ENCODE data around the gene RGS11.

The RGS11 gene

DNA sequence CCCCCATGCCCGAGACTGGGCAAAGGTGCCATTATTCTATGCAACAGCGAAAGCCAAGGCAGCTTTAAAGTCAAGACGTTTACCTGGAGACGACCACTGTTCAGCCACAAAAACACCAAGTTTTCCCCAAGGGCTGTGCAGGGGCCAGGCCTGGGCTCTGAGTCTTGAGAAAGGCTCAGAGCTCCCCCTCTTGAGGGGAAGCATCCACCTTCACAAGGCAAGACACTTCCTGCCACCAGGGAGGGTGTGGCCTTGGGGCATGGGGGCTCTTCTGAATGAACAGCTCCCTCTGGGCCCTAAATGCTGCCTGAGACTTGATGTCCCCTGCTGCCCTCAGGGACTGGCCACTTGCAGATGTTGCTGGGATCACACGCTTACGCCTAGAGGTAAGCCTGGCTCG lies 33.7 kb upstream of the RGS11 start:
- Histone ChIP-seq H3K4me3 (ENCODE audit: low read length) (no peak overlapping the region), H3K4me1 (ENCODE audit: control insufficient read depth, insufficient read depth, low read length) (no peaks in the 10 kb centered on the region), H3K9ac (ENCODE audit: low read length) (no peak overlapping the region), H3K27me3 (ENCODE audit: control insufficient read depth, insufficient read depth, low read length) (no peaks in the 10 kb centered on the region), H3K36me3 (ENCODE audit: control insufficient read depth, insufficient read depth, low read length) (peaks cover 20% of the 10 kb centered on the region), H3K9me3 (ENCODE audit: control insufficient read depth, low read length) (no peaks in the 10 kb centered on the region)

DNA sequence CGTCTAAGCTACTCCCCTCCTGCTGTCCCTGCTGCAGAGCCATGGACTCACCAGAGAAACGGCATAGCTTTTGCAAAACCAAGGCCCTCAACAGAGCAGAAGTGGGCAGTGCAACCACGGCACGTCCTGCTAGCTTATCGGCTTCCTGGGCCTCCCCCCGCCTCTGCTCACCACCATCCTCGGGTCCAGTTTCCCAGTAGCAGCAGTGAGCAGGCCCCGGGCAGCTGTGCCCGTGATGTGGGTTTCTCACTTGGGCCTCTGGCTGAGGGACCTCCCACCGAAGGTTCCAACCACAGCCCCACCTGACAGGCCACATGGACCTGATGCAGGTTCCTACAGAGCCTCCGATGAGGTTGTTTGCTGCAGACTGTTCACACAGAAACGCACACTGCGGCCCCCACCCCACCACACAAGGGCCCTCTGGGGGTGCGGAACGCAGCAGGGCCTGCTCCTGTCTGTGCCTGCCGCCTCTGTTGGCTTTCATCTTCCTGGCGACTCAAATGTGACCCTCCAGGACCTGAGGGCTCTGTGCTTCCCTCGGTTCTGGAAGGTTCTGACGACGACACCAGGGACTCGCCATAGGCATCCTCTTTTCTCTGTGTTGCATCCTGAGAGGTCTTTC lies 32.1 kb upstream of the RGS11 start:
- H3K27me3 ChIP-seq (ENCODE audit: control insufficient read depth, insufficient read depth, low read length) = no peaks in the 10 kb centered on the region
- no peak overlapping the region for H3K4me3 ChIP-seq (ENCODE audit: low read length)
- no peak overlapping the region for H3K9ac ChIP-seq (ENCODE audit: low read length)
- H3K36me3 ChIP-seq (ENCODE audit: control insufficient read depth, insufficient read depth, low read length) = peaks cover 7% of the 10 kb centered on the region
- no peaks in the 10 kb centered on the region for H3K9me3 ChIP-seq (ENCODE audit: control insufficient read depth, low read length)
- no peaks in the 10 kb centered on the region for H3K4me1 ChIP-seq (ENCODE audit: control insufficient read depth, insufficient read depth, low read length)

DNA sequence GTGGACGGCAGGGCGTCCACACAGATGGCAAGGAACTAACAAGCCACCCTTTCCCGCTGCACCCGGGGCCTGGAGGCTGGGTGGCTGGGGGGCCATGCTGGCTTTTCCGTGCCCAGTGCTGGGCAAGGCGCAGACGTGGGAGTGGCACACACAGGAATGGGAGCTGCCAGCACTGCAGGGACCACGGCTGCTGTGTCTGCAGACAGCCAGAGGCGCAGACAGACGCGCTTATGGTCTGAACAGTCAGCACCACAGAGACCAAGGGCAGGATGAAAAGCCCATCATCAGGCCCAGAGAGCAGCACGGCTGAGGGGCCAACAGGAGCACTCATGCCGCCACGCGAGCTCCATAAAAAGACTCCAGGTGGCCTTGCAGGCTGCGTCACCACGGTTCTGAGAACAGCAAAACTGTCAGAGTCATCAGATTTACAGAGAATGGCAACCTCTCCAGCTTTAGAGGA lies 31.2 kb upstream of the RGS11 start:
- Histone ChIP-seq H3K36me3 (ENCODE audit: control insufficient read depth, insufficient read depth, low read length) (peaks cover 5% of the 10 kb centered on the region), H3K9ac (ENCODE audit: low read length) (no peak overlapping the region)

DNA sequence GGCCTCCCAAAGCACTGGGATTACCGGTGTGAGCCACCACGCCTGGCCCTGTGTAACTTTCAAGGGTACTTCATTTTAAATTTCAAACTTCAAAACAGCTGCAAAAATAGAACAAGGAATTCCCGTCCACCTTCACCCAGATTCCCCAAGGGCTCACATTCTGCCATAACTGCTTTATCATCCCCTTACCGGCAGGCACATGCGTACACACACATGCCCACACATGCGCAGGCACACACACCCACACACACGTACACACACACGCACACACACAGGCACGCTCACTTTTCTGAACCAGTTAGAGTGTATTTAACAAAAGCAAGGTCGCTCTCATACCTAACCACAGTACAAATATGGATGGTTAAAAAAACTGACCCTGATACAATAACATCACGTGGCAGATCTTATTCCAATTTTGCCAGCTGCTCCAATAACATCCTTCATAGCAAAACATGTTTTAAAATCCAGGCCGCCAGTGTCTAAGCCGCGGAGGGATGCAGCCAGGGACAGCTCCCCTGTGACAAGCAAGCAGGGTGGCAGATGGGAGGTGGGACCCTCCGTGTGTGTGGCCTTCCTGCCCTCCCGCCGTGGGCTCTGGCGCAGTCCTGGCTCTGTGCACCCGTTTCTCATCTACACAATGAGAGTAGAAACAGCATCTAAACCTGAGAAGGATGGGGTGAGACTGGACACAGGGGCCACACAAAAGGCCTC lies 30.3 kb upstream of the RGS11 start:
- no peaks in the 10 kb centered on the region for H3K4me1 ChIP-seq (ENCODE audit: control insufficient read depth, insufficient read depth, low read length)
- no peak overlapping the region for H3K4me3 ChIP-seq (ENCODE audit: low read length)
- peaks cover 5% of the 10 kb centered on the region for H3K36me3 ChIP-seq (ENCODE audit: control insufficient read depth, insufficient read depth, low read length)
- H3K9me3 ChIP-seq (ENCODE audit: control insufficient read depth, low read length) = no peaks in the 10 kb centered on the region
- no peak overlapping the region for H3K9ac ChIP-seq (ENCODE audit: low read length)
- H3K27me3 ChIP-seq (ENCODE audit: control insufficient read depth, insufficient read depth, low read length) = no peaks in the 10 kb centered on the region

More for the DNA sequence above, 31.2 kb upstream of the RGS11 start:
- H3K9me3 ChIP-seq (ENCODE audit: control insufficient read depth, low read length) = no peaks in the 10 kb centered on the region
- H3K4me1 ChIP-seq (ENCODE audit: control insufficient read depth, insufficient read depth, low read length) = no peaks in the 10 kb centered on the region
- no peak overlapping the region for H3K4me3 ChIP-seq (ENCODE audit: low read length)
- H3K27me3 ChIP-seq (ENCODE audit: control insufficient read depth, insufficient read depth, low read length) = no peaks in the 10 kb centered on the region

DNA sequence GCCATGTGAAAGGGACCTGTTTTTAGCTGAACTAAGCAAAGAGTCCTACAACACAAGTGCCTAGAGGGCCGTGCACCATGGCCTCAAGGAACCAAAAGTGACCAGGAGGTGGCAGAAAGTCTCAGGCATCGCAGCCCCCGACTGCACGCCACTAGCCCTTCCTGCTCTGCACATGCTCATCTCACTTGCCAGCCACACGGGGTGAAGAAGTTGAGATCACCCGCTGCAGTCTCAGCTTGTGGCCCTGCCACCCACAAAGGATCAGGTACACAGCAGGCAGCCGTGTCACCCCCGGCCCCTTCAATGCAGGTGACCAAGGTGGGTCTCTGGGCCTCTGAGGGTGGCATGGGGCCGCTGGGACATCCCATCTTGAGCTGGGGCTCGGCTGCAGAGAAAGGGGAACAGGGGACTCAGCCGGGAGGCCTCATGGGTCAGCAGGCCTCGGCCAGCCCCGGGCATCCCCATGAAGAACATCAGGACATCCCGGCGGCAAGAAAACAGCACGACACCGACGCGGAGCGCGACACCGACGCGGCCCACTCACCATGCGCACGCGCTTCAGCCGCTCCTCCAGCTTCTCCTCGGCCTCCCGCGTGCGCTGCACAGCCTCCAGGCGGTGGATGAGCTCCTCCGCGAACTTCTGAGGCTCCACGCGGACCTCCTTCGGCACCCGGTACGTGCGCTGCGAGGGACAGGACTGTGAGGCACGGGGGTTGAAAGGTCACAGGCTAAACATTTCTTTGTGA lies 28.2 kb upstream of the RGS11 start:
- peaks cover 5% of the 10 kb centered on the region for H3K36me3 ChIP-seq (ENCODE audit: control insufficient read depth, insufficient read depth, low read length)
- no peaks in the 10 kb centered on the region for H3K27me3 ChIP-seq (ENCODE audit: control insufficient read depth, insufficient read depth, low read length)
- H3K9ac ChIP-seq (ENCODE audit: low read length) = no peak overlapping the region
- H3K4me1 ChIP-seq (ENCODE audit: control insufficient read depth, insufficient read depth, low read length) = no peaks in the 10 kb centered on the region
- H3K9me3 ChIP-seq (ENCODE audit: control insufficient read depth, low read length) = no peaks in the 10 kb centered on the region
- no peak overlapping the region for H3K4me3 ChIP-seq (ENCODE audit: low read length)

DNA sequence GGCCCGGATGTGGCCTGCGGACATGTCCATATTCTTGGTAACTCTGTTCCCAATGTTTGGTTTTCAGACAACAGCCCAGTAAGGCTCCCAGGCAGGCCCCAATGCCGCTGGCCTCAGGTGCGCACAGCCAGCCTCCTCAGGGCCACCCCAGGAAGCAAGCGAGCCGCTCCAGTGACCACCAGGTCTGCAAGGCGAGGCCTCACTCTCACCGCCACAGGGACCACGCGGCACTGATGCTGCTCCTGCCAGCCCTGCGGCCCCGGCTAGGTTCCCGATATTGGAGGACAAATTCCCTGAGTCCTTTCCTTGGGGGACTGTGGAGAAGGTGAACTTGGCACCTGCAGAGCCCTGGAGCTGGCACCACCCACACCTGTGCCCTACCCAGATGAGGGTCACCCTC lies 26.2 kb upstream of the RGS11 start:
- Histone ChIP-seq H3K27me3 (ENCODE audit: control insufficient read depth, insufficient read depth, low read length) (no peaks in the 10 kb centered on the region), H3K4me3 (ENCODE audit: low read length) (no peak overlapping the region), H3K4me1 (ENCODE audit: control insufficient read depth, insufficient read depth, low read length) (no peaks in the 10 kb centered on the region), H3K9ac (ENCODE audit: low read length) (no peak overlapping the region), H3K36me3 (ENCODE audit: control insufficient read depth, insufficient read depth, low read length) (no peaks in the 10 kb centered on the region), H3K9me3 (ENCODE audit: control insufficient read depth, low read length) (no peaks in the 10 kb centered on the region)

DNA sequence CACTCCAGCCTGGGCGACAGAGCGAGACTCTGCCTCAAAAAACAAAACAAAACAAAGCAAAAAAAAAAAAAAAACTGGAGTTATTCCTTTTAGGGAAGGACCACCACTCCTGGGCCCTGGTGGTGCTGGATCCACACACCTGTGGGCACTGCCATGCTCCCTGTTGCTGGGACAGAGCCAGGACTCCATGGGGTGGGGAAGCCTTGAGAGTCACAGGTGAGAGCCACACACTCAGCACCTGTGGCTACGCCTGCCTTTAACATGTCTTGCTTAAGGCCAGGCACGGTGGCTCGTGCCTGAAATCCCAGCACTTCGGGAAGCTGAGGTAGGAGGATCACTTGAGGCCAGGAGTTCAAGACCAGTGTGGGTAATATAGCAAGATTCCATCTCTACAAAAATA lies 25.5 kb upstream of the RGS11 start:
- Histone ChIP-seq H3K9ac (ENCODE audit: low read length) (no peak overlapping the region), H3K9me3 (ENCODE audit: control insufficient read depth, low read length) (no peaks in the 10 kb centered on the region), H3K36me3 (ENCODE audit: control insufficient read depth, insufficient read depth, low read length) (no peaks in the 10 kb centered on the region), H3K4me3 (ENCODE audit: low read length) (no peak overlapping the region), H3K27me3 (ENCODE audit: control insufficient read depth, insufficient read depth, low read length) (no peaks in the 10 kb centered on the region), H3K4me1 (ENCODE audit: control insufficient read depth, insufficient read depth, low read length) (no peaks in the 10 kb centered on the region)

DNA sequence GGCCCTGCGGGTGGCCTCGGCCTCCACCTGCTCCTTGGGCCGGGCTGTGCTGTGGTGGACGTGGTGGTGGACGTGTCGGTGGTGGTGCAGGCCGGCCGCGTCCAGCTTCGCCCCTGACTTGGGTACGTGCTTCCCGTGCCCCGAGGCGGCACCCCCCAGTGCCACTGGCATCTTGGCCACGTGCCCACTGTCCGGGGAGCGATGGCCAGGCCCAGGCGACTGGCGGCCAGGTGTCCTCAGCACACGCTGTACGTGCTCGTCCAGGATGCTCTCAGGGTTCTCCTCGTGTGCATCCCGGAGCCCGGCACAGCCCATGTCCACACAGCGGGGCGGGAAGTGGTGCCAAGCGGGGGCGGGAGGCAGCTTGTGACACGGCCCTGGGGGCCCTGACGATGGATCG lies 22.1 kb upstream of the RGS11 start:
- H3K9ac ChIP-seq (ENCODE audit: low read length) = no peak overlapping the region
- no peaks in the 10 kb centered on the region for H3K36me3 ChIP-seq (ENCODE audit: control insufficient read depth, insufficient read depth, low read length)
- H3K4me1 ChIP-seq (ENCODE audit: control insufficient read depth, insufficient read depth, low read length) = no peaks in the 10 kb centered on the region
- no peaks in the 10 kb centered on the region for H3K27me3 ChIP-seq (ENCODE audit: control insufficient read depth, insufficient read depth, low read length)
- no peak overlapping the region for H3K4me3 ChIP-seq (ENCODE audit: low read length)
- H3K9me3 ChIP-seq (ENCODE audit: control insufficient read depth, low read length) = no peaks in the 10 kb centered on the region

DNA sequence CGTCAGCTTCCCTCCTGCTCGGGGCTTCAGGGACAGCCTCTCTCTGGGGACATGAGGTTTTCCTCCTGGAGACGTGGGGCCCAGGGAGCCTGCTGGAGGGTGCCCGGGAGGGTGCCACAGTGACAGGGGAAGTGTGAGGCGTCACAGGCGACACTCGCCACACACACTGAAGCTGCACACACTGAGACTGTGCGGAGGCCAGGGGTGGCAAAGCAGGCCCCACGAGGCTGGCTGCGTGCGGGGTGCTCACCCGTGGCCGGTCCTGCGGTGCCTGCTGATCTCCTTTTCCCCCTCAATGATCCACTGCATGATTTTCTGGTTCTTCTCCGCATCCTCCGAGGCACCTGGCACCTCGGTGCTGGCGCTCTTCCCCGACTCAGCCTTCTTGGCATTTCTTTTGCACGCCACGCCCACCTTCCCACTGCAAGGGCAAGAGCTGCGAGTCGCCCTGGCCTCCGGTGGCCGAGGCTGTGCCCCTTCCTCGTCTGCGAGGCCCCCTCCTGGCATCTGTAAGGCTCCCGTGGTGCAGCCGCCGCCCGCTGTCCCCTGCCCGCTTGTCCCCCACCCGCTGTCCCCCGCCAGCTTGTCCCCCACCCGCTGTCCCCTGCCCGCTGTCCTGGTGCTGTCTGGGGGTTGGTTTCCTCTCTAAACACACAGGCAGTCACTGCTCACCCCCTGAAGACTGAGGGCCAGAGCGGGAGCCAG lies 21.2 kb upstream of the RGS11 start:
- Histone ChIP-seq H3K27me3 (ENCODE audit: control insufficient read depth, insufficient read depth, low read length) (no peaks in the 10 kb centered on the region), H3K9ac (ENCODE audit: low read length) (no peak overlapping the region), H3K36me3 (ENCODE audit: control insufficient read depth, insufficient read depth, low read length) (no peaks in the 10 kb centered on the region), H3K4me1 (ENCODE audit: control insufficient read depth, insufficient read depth, low read length) (no peaks in the 10 kb centered on the region), H3K4me3 (ENCODE audit: low read length) (no peak overlapping the region), H3K9me3 (ENCODE audit: control insufficient read depth, low read length) (no peaks in the 10 kb centered on the region)

DNA sequence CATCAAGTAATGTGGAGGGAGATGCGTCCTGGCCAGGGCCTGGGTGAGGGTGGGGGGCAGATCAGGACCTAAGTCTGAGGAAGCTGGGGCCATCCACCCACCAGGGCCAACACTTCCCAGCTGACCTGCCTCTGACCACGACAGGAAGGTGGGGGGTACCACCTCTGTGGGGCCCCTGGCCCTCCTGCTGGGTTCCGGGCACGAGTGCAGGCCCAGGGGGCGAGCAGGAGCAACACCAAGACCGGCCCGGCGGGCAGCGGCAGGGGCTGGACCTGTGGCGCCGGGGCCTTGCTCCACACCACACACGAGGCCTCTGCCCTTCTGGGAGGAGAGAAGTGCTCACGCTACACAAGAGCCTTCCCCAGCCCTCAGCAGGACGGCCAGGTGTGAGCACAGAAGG lies 20.5 kb upstream of the RGS11 start:
- Histone ChIP-seq H3K9ac (ENCODE audit: low read length) (no peak overlapping the region), H3K4me3 (ENCODE audit: low read length) (no peak overlapping the region), H3K27me3 (ENCODE audit: control insufficient read depth, insufficient read depth, low read length) (no peaks in the 10 kb centered on the region), H3K36me3 (ENCODE audit: control insufficient read depth, insufficient read depth, low read length) (no peaks in the 10 kb centered on the region), H3K9me3 (ENCODE audit: control insufficient read depth, low read length) (no peaks in the 10 kb centered on the region), H3K4me1 (ENCODE audit: control insufficient read depth, insufficient read depth, low read length) (no peaks in the 10 kb centered on the region)

DNA sequence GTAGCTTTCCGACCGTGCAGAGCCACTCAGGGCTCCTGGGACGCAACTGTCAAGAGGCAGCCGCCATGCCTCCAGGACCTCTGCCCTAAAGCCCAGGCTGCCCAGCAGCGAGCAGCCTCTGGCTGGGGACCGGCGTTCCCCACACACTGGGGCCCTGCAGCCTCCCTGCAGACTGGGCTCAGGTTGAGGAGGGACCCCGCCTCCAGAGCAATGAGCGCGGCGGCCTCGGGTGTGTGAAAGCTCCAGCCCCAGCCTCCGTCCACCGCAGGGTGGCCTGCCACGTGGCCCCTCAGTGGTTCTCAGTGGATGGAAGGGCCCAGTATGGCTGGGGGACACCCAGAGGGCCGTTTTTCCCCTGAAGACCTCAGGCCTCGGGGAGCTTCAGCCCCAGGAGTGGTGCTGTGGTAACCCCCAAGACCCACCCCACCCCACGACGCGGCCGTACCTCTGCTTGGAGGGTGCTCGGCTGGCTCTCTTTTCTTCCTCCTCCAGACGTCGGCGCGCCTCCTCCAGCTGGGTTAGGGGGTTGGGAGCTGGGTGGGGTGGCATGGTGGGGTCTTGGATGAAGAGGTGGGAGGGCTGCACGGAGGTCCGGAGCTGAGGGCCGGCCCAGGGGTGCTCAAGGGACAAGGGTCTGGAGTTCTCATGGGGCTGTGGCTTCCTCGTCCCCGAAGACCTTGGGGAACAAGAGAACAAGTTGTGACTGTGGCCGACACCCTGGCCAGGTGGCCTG lies 17.5 kb upstream of the RGS11 start:
- H3K9ac ChIP-seq (ENCODE audit: low read length) = no peak overlapping the region
- H3K4me3 ChIP-seq (ENCODE audit: low read length) = no peak overlapping the region
- H3K9me3 ChIP-seq (ENCODE audit: control insufficient read depth, low read length) = no peaks in the 10 kb centered on the region
- no peaks in the 10 kb centered on the region for H3K4me1 ChIP-seq (ENCODE audit: control insufficient read depth, insufficient read depth, low read length)
- H3K36me3 ChIP-seq (ENCODE audit: control insufficient read depth, insufficient read depth, low read length) = peaks cover 7% of the 10 kb centered on the region
- no peaks in the 10 kb centered on the region for H3K27me3 ChIP-seq (ENCODE audit: control insufficient read depth, insufficient read depth, low read length)

All from mucosa of stomach (tissue), 1 donor.